Measurements from ENCODE around the gene ZNHIT2. TPM values are rescaled to one million over a fixed set of nuclear protein-coding genes. Genes with fewer than 3 reads are reported as not detected.

ZNHIT2 gene
- total and polyA plus RNA-seq, 2 of the 13 experiments (the other 11 are each of a cell fraction or from before 2014, with no cell fraction given): 1.1 to 6.5 TPM

DNA sequence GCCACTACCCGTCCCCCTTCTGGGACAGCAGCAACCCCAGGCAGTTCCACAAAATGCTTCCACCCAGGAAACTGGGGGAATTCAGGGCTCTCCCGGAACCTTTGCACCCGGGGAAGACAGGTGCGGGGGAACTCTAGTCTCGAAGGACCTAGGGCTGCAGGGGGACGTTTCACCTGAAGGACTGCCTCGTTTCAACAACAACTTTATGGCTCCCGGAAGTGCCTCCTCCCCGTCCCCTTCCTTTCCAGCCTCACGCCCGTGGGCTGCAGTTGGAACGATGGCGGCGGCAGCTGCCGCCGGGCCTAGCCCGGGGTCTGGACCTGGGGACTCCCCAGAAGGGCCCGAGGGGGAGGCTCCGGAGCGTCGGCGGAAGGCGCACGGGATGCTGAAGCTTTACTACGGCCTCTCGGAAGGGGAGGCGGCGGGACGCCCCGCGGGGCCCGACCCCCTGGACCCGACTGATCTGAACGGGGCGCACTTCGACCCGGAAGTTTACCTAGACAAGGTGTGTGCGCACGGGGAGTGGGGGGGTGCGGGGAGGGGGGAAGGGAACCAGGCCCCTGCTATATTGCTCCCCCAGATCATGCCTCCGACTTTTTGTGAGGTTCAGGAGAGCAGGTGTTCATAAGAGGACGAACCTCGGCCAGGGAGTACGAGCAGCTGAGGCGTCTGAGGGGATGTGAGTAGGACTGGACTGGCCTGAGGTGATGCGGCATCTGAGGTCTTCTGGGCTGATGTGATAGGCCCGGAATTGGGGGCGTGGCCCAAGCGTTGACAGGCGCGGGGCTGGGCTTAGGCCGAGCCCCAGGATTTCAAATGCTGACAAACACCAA is 21.3 kb downstream of the ZNHIT2 start, which contains the start of gene VPS51 (continued):
- TF ChIP-seq ZNF724P (CRISPR knock-in tag; IDR thresholded peaks at IDR 0.05; ENCODE audit: borderline replicate concordance): no peak
- TF ChIP-seq, protein P1, sequence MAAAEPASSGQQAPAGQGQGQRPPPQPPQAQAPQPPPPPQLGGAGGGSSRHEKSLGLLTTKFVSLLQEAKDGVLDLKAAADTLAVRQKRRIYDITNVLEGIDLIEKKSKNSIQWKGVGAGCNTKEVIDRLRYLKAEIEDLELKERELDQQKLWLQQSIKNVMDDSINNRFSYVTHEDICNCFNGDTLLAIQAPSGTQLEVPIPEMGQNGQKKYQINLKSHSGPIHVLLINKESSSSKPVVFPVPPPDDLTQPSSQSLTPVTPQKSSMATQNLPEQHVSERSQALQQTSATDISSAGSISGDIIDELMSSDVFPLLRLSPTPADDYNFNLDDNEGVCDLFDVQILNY (CRISPR knock-in tag; conservative IDR thresholded peaks at IDR 0.05): peak; percentile 70; the same call in 1 of the 2 replicates
- no peak for TF ChIP-seq RAD51 (IDR thresholded peaks at IDR 0.05; ENCODE audit: borderline replicate concordance)
- TF ChIP-seq, protein P2, sequence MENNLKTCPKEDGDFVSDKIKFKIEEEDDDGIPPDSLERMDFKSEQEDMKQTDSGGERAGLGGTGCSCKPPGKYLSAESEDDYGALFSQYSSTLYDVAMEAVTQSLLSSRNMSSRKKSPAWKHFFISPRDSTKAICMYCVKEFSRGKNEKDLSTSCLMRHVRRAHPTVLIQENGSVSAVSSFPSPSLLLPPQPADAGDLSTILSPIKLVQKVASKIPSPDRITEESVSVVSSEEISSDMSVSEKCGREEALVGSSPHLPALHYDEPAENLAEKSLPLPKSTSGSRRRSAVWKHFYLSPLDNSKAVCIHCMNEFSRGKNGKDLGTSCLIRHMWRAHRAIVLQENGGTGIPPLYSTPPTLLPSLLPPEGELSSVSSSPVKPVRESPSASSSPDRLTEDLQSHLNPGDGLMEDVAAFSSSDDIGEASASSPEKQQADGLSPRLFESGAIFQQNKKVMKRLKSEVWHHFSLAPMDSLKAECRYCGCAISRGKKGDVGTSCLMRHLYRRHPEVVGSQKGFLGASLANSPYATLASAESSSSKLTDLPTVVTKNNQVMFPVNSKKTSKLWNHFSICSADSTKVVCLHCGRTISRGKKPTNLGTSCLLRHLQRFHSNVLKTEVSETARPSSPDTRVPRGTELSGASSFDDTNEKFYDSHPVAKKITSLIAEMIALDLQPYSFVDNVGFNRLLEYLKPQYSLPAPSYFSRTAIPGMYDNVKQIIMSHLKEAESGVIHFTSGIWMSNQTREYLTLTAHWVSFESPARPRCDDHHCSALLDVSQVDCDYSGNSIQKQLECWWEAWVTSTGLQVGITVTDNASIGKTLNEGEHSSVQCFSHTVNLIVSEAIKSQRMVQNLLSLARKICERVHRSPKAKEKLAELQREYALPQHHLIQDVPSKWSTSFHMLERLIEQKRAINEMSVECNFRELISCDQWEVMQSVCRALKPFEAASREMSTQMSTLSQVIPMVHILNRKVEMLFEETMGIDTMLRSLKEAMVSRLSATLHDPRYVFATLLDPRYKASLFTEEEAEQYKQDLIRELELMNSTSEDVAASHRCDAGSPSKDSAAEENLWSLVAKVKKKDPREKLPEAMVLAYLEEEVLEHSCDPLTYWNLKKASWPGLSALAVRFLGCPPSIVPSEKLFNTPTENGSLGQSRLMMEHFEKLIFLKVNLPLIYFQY (CRISPR knock-in tag; IDR thresholded peaks at IDR 0.05; ENCODE audit: borderline replicate concordance): peak; percentile 63
- TF ChIP-seq REXO4 (CRISPR knock-in tag; IDR thresholded peaks at IDR 0.05; ENCODE audit: borderline replicate concordance): no peak
- TF ChIP-seq ZNF792 (CRISPR knock-in tag; IDR thresholded peaks at IDR 0.05): peak; percentile 75; the same call in 1 of the 2 replicates
- TF ChIP-seq FOSL2 (CRISPR knock-in tag; IDR thresholded peaks at IDR 0.05): peak; percentile 69
- TF ChIP-seq, protein P3, sequence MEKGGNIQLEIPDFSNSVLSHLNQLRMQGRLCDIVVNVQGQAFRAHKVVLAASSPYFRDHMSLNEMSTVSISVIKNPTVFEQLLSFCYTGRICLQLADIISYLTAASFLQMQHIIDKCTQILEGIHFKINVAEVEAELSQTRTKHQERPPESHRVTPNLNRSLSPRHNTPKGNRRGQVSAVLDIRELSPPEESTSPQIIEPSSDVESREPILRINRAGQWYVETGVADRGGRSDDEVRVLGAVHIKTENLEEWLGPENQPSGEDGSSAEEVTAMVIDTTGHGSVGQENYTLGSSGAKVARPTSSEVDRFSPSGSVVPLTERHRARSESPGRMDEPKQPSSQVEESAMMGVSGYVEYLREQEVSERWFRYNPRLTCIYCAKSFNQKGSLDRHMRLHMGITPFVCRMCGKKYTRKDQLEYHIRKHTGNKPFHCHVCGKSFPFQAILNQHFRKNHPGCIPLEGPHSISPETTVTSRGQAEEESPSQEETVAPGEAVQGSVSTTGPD (CRISPR knock-in tag; IDR thresholded peaks at IDR 0.05): peak; percentile 20; the same call in 1 of the 2 replicates
- peak; percentile 51; the same call in 1 of the 2 replicates for TF ChIP-seq ERF (CRISPR knock-in tag; IDR thresholded peaks at IDR 0.05)
- TF ChIP-seq ZNF3 (CRISPR knock-in tag; IDR thresholded peaks at IDR 0.05): 0 out of 2 replicates have a peak, but pooled peaks have one; percentile 34
- TF ChIP-seq, protein P4, sequence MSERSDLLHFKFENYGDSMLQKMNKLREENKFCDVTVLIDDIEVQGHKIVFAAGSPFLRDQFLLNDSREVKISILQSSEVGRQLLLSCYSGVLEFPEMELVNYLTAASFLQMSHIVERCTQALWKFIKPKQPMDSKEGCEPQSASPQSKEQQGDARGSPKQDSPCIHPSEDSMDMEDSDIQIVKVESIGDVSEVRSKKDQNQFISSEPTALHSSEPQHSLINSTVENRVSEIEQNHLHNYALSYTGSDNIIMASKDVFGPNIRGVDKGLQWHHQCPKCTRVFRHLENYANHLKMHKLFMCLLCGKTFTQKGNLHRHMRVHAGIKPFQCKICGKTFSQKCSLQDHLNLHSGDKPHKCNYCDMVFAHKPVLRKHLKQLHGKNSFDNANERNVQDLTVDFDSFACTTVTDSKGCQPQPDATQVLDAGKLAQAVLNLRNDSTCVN (CRISPR knock-in tag; IDR thresholded peaks at IDR 0.05; ENCODE audit: borderline replicate concordance): peak; percentile 68; the same call in 1 of the 2 replicates
- TF ChIP-seq, protein P5, sequence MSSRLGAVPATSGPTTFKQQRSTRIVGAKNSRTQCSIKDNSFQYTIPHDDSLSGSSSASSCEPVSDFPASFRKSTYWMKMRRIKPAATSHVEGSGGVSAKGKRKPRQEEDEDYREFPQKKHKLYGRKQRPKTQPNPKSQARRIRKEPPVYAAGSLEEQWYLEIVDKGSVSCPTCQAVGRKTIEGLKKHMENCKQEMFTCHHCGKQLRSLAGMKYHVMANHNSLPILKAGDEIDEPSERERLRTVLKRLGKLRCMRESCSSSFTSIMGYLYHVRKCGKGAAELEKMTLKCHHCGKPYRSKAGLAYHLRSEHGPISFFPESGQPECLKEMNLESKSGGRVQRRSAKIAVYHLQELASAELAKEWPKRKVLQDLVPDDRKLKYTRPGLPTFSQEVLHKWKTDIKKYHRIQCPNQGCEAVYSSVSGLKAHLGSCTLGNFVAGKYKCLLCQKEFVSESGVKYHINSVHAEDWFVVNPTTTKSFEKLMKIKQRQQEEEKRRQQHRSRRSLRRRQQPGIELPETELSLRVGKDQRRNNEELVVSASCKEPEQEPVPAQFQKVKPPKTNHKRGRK (CRISPR knock-in tag; IDR thresholded peaks at IDR 0.05): no peak
- TF ChIP-seq ZNF841 (CRISPR knock-in tag; IDR thresholded peaks at IDR 0.05; ENCODE audit: borderline replicate concordance): no peak
- TF ChIP-seq THAP11 (CRISPR knock-in tag; IDR thresholded peaks at IDR 0.05): peak; percentile 94
- peak; percentile 53; the same call in 1 of the 2 replicates for TF ChIP-seq BCL6 (CRISPR knock-in tag; IDR thresholded peaks at IDR 0.05)
- no peak for TF ChIP-seq KLF11 (CRISPR knock-in tag; IDR thresholded peaks at IDR 0.05)
- TF ChIP-seq, protein P6, sequence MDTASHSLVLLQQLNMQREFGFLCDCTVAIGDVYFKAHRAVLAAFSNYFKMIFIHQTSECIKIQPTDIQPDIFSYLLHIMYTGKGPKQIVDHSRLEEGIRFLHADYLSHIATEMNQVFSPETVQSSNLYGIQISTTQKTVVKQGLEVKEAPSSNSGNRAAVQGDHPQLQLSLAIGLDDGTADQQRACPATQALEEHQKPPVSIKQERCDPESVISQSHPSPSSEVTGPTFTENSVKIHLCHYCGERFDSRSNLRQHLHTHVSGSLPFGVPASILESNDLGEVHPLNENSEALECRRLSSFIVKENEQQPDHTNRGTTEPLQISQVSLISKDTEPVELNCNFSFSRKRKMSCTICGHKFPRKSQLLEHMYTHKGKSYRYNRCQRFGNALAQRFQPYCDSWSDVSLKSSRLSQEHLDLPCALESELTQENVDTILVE (CRISPR knock-in tag; IDR thresholded peaks at IDR 0.05): peak; percentile 97
- no peak for TF ChIP-seq ZNF773 (CRISPR knock-in tag; IDR thresholded peaks at IDR 0.05; ENCODE audit: borderline replicate concordance)
- TF ChIP-seq MZF1 (CRISPR knock-in tag; IDR thresholded peaks at IDR 0.05; ENCODE audit: borderline replicate concordance): 0 out of 2 replicates have a peak, but pooled peaks have one; percentile 44
